Stimulated activated CD8-positive, alpha-beta memory T cell treated with anti-CD3 and anti-CD28 coated beads, Interleukin-12 subunit alpha, Interleukin-12 subunit beta, amount 100 ng/mL, for 24 hours (primary cell): ENCODE results near the gene PLEKHO1.
"Not testable (repeated sequence)": the region's sequence is repeated elsewhere in the genome, so short reads cannot be mapped to it uniquely, and the experiment has no call there.

Source experiments
- DNase-seq: peaks from one replicate; pipeline ENCODE4 v3.0.0-alpha.2; 2020; ENCODE audit errors: extremely low read depth

PLEKHO1 gene, protein sequence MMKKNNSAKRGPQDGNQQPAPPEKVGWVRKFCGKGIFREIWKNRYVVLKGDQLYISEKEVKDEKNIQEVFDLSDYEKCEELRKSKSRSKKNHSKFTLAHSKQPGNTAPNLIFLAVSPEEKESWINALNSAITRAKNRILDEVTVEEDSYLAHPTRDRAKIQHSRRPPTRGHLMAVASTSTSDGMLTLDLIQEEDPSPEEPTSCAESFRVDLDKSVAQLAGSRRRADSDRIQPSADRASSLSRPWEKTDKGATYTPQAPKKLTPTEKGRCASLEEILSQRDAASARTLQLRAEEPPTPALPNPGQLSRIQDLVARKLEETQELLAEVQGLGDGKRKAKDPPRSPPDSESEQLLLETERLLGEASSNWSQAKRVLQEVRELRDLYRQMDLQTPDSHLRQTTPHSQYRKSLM

DNA sequence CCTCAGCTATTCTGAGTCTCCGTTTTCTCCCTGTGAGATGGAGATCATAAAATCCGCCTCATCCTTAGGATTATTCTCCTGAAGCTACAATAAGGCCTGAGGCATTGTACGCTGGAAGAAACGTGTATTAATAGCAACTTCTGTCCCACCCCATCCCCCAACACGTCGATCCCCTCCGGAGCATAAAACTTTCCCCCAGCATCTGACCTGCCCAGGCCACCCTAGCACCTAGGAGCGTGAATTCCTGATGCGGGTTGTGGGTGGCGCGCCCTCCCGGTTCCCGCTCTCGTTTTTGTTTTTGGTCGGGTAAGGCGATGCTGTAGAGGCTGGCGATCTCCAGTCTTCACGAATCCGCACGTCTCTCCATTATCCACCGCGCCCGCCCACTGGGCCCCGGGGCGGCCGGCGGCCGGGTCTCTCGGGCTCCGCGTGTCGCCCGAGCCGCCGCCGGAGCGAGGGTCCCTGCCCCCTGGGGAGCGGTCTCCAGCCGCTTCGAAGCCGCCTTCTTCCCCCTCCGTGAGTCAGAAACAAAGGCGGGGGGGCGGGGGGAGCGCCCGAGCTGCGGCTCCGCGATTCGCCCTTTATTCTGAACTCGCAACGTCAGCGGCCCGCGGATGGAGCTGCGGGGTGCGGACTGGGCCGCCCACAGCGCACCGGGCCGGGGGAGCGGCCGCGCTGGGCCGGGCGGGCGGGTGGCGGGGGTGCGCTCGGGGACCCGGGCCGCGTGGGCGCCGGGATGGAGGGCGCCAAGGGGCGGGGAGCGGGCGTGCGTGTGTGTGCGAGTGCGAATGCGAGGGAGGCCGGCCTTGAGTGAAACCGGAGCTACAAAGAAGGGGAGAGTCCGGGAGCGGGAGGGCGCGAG, at the start of gene PLEKHO1:
TSS of gene PLEKHO1 (plus strand) at position 646 of the 862 bp plus-strand sequence. CDS start 342 bp downstream, outside the sequence.
- DNase-seq = peak; percentile 56

DNA sequence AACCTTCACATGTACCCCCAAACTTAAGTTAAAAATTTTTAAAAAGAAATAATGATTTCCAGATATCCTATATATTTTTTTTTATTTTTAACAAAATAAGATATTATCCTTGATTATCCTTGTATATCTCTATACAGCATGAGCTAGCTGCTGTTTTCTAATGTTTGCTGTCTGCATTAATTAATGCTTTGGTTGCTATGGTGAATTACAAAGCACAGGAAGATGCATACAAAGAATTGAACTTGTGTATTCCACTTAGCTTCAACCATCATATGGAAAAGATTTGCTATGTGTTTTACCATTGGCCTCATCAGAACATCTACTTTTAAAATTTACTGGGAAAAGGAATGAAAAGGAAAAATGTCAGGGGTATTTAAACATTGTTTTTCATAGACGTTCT, 46.7 kb upstream of the PLEKHO1 start:
- no peak for DNase-seq

DNA sequence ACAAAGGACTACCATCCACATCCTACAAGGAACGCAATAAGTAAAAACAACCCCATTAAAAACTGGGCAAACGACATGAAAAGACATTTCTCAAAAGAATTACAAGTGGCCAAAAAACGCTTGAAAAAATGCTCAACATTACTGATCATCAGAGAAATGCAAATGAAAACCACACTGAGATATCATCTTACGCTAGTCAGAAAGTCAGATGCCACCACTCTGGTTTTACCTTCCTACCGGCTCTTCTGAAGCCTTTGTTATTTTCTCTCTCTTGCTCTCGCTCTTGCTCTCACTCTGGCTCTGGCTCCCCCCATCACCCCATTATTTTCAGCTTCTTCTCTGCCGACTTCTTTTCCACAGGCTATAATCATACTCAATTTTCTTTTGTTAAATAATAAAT, 43.4 kb upstream of the PLEKHO1 start:
- DNase-seq = no peak

DNA sequence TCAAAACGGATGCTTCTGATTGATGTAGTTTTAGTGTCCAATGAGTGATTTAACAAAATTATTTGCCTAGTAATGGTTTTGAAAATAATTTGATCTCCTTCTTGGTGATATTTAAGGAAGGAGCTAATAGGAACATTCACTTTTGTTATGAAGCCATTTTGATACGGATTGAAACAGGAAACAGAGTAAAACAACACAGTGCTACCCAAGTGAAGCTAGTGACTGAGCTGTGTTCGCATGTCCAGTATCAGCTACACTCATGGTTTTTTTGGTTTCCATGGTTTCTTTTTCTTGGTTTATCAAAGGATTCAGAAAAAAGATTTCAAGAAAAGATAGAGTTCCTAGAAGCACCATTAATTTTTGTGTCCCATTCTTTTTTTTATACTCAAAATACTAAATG, 40.1 kb upstream of the PLEKHO1 start:
- no peak for DNase-seq

DNA sequence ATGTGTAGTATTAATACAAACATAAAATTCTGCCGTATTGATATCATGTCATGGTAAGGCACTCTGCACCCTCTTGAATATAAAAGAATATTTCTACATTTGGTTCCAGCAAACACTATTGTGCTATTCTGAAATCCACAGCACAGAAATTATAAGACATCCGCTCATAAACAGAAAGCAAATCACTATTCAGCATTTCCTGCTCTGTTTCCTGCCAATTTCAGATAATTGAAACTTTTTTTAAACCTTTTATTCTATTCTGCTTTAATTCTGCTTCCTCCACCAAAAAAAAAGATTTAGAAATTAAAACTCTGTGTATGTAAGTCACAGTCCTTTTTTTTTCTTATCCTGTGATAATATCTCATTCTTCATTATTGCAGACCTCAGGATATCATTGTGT, 39.6 kb upstream of the PLEKHO1 start:
- no peak for DNase-seq

DNA sequence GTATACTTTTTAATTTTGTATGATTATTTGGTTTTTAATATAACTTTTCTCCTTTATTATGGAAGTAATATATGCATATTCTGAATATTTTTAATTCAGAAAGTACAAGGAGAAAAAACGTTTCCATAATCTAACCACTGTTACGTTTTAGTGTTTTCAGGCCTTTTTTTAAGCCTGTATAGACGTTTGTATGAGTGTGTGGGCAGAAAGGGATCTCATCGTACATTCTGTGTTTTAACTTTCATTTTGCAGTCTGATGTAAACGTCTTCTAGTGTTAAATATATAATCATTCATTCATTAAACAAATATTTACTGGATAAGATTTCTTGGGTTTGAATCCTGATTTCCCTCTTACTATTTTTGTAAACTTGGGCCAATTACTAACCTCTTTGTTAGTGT, 38.0 kb upstream of the PLEKHO1 start:
- no peak for DNase-seq

DNA sequence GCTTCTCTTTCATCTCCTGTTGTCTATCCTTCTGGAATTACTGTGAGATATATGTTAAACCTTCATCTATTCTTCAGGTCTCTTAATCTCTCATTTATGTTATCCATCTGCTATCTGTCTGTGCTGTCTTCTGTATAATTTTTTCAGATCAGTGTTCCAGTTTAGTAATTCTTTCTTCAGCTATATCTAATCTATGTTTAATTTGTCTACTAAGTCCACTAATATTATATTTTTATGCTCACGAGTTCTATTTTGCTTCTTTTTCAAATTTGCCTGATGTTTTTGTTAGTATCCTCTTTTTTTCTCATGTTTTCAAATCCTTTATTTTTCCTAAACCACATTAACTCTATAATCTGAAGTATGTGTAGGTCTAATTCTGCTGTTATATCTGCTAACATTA, 34.6 kb upstream of the PLEKHO1 start:
- no peak for DNase-seq

DNA sequence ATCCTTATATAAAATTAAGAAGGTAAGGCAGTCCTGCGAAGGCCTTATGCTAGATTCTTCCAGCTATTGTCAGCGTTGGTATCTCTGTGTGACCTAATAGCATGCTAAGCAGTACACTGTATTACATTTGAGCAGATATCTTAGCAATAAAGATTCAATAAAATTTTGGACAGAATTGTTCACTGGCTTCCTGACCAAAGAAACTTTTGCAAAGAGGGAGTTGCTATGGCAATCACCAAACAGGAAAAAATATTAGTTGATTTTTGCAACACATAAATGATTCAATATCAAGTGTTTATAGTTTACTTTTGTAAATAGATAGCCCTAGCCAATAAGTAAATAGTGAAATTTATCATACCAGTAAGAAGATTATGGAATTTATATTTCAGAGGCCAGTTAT, 31.0 kb upstream of the PLEKHO1 start:
- DNase-seq = no peak

DNA sequence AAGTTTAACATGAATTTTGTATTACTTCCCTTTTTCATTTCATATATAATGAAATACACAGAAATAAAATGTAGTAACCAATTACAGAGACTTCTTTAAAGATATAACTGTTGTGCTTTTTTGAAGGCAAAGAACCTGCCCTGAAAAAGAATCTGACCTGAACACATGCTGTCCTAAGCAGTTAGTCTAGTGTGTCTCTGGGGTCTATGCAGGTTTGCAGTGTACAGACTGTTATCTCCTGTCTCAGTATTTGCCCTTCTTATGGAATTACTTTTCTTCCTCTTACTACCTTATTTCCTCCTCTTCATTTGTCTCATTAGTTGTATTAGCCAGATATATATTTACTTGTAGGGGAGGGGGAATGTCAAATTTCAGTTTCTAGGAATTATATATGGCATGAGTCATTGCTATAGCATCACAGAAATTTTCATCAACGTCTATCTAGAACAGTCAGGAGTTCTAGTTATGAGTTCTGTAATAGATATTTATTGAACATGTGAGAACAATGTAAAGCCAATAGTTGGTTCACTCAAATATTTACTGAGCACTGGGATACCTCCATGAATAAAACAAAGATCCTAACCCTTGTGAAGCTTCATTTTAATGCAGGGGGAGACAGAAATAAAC, 28.4 kb upstream of the PLEKHO1 start:
- no peak for DNase-seq

DNA sequence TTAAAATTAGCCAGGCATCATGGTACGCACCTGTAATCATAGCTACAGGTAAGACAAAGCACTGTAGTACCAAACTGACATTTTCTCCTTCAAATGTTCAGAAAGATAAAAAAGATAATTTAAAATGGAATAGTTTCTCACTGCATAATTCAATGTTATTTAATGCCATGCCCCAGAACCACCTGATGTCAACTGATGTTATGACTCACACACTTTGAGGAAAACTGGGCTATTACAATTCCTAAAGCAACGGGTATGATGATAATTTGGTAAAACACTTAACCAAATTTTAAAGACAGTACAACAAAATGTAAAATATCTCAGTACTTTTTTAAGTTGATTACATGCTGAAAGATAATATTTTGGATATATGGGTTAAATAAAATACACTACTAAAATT, 22.9 kb upstream of the PLEKHO1 start:
- no peak for DNase-seq

DNA sequence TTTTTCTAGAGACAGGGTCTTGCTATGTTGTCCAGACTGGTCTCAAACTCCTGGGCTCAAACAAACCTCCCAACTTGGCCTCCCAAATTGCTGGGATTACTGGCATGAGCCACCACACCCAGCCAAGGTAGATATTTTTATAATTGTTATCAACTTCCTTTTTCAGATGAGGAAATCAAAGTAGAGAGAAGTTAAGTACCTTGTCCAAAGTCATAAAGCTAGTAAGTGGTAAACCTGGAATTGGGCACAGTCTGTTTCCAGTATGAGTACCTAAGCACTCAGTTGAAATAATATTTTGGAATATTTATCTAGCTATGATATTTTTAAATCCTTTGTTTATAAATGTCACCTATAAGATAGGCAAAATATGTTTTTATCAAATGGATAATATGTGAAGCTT, 22.3 kb upstream of the PLEKHO1 start:
- no peak for DNase-seq

DNA sequence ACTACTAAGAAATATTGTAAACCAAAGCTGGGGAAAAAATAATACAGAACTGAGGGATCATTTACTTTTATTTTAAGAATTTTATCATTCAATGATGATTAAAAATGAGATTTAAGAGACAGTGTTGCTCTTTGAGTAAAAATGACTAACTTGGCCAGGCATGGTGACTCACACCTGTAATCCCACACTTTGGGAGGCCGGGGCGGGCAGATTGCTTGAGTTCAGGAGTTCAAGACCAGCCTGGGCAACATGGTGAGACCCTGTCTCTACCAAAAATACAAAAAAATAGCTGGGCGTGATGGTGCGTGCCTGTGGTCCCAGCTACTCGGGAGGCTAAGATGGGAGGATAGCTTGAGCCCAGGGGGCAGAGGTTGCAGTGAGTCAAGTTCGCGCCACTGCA, 21.8 kb upstream of the PLEKHO1 start:
- no peak for DNase-seq

DNA sequence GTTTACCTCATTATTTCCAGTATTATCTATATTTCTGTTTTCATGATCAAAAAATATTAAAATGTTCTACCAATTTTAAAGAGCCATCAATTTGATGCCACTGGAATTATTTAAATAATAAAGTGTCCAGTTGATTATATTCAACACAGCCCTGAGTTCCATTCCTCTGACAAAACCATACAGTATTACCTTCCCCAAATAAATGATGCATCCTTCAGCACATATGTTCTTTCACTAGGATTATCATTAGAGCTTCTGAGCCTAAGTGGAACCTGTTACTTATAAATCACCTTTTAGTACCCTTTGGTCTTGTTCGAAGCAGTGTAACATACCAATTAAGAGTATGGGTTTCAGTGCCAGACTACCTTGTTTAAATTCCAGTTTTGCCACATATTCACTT, 17.3 kb upstream of the PLEKHO1 start:
- no peak for DNase-seq

DNA sequence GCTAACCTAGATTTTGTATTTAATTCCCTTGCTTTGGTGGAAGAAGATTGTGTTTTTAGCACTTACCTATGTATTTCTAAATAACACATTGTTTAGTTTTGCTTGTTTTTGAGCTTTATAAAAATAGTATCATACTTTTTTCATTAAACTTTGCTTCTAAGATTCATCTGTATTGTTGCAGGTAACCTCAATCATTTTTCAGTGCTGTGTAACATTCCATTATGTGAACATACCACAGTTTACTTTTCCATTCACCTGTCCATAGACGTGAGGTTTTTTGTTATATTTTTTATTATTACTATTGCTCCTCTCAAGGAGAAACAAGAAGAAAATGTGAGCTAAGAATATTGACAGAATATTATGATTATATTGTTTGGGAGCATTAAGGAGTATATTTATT, 15.2 kb upstream of the PLEKHO1 start:
- no peak for DNase-seq

DNA sequence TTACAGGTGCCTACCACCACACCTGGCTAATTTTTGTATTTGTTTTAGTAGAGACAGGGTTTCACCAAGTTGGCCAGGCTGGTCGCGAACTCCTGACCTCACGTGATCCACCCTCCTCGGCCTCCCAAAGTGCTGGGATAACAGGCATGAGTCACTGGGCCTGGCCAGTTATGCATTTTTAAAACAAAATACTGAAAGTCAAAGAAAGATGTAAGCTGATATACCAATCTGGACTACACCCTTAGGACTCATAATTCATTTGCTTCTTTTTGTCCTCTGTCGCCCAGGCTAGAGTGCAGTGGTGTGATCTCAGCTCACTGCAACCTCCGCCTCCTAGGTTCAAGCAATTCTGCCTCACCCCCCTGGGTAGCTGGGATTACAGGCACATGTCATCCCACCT, 14.3 kb upstream of the PLEKHO1 start:
- DNase-seq = not testable (repeated sequence)

DNA sequence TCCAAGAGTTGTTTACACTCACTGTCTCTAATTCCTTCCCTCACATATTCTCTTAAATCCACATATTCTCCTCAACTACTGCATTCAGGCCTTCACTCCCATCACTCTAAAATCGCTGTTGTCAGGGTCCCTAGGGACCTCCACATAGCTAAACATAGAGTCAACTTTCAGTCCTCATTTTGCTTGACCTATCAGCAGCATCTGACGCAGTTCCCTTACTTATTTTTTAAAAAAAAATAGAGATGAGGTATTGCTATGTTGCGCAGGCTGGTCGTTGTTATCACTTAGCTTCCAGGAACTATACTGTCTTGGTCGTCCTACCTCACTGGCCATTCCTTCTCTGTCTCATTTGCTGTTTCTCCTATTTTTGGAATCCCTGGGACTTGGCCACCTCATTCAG, 11.7 kb upstream of the PLEKHO1 start:
- no peak for DNase-seq

DNA sequence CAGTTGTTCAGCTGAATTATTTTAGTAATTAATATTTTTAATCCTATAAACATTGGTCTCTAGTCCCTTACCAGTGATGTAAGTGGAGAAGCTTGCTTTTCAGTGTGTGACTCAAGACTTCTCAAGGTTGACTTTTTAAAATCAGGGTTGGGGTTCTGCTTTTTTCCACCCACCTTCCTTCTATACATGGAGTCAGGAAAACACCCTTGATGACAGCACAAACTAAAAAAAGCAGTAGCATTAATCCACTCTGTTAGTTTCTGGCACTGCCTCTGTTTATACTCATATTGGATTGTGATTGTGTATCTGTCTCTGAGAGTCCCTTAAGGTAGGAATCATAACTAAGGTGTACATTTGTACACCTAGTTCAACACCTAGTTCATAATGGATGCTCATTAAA, 8.3 kb upstream of the PLEKHO1 start:
- DNase-seq = no peak

DNA sequence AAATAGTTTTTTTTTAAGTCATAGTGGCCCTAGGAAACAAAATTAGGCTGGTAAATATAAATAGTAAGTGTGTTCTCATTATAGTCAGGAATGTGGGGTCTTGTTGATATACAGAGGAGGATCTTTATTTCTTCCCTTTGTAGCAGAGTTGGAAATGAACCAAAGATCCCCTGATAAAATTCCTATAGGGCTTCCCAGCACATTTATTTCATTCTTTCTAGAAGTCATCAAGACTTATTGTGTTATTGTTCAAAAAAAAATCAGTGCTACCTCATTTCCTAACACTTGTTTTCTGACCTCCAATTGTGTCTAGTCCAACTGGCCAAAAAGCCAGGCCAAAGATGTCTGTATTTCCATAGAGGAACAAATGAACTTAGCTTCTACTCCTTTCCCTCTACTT, 7.6 kb upstream of the PLEKHO1 start:
- DNase-seq = no peak

DNA sequence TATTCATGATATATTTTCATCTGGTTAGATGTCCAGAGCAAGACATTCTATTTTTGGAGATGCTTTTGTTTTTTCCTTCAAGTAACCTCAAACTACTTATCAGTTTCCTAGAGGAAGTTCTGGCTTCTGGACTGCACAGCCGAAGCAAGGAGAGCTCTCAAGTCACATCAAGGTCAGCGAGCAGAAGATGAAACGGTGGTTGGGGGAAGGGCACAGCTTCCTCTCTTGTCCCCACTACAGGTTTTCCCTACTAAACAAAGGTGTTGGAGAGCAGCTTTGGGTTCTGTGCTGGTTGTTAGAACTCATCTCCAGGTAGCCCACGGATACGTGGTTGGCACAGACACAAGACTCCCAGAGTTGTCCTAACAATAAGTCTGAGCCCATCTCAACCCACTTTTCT, 5.1 kb upstream of the PLEKHO1 start:
- DNase-seq = no peak

DNA sequence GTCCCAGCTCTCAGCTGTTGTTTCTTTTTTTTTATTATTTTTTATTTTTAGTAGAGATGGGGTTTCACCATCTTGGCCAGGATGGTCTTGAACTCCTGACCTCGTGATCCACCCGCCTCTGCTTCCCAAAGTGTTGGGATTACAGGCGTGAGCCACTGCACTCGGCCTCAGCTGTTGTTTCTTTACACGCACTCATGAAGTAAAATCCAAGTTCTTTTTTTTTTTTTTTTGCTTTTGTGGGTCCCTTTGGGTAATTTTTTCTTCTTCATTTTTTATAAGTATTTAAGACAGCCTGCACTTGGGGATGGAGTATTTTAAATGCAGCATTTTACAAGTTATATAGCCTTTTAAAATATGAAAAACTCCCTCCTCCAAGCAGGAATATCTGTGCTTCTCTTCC, 3.7 kb upstream of the PLEKHO1 start:
- DNase-seq = not testable (repeated sequence)

DNA sequence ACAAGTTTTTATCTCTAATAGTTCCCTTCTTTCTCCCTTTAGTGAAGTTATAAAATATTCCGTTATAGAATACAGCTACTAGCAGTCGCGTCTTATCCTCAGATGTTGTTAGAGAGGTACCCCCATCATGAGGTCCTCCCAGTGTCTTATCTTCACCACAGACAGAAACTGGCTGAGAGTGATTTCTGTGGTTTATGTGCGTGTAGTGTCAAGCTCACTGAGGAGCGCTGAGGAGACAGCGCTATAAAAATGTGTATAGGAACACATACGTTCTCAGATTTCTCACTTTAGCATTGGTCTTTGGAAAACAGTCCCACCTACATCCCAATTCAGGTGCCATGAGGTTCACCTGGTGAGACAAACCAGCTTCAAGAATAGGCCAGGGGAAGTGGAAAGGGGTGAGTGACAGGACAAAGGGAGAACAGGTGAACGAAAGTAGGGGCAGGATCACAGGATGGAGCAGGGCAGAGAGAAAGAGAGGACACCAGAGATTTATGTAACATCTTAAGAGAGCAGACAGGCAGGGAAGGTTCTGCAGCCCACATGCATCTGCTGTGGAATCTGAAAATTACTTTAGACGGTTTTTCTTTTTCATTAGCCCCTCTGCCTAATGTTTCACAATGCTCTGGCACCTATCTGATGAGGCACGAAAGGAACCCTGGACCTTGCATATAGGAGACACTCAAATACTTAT, 2.7 kb upstream of the PLEKHO1 start:
- DNase-seq = no peak

DNA sequence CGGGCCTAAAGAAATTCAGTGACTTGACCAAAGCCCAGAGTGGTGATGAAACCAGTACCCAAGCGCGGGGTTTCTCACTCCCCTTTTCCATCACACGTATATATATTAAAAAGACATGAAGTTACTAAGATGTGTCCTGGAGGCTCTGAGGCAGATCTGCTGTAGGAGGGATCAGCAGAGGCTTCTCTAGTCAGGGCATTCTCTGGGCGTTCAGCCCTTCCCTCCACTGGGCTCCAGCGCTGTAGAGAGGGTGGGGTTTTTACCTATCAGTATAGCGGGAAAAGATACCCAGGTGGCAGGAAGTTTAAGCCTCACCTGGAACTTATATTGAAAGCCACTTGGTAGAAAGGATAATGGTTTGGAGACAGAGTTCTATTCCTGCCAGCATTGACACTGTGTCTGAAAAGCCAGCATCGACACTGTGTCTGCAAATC, 862 bp upstream of the PLEKHO1 start:
- DNase-seq = no peak
